Spleen (tissue), 7 donors: ENCODE data around the gene TAF4.

Experiments used
- CTCF ChIP-seq, 11 experiments: fragments of 200-600 bp in 7 of 11; fragments of 450-650 bp in 4 of 11; sonication (generic) in 4 of 11; IDR thresholded peaks in 8 of 11; conservative IDR thresholded peaks in 3 of 11; 1 replicate in 7 of 11; 2 replicates in 4 of 11; pipeline versions ENCODE4 v1.4.0 to v1.8.0; 2016 to 2021; ENCODE audit warnings: antibody characterized with exemption in 11 of 11, inconsistent platforms in 4 of 11, mild to moderate bottlenecking in 1 of 11
- POLR2A ChIP-seq, 3 donors: fragments of 450-650 bp; IDR thresholded peaks; one replicate each; pipeline ENCODE4 v1.5.1; 2017; ENCODE audit warnings: antibody characterized with exemption in 3 of 3, mild to moderate bottlenecking in 1 of 3
- donor health status: DM: no; HTN: no; CAD: no; lungs with moderate emphysema.
- donor health status: DM: no; HTN: no; CAD: no.
- donor health status: DM: no; HTN: no; CAD: no.

- TF ChIP-seq CTCF (IDR thresholded peaks at IDR 0.05 in 8 of 11, conservative IDR thresholded peaks at IDR 0.05 in 3 of 11), result no peak
- no peak for TF ChIP-seq POLR2A (IDR thresholded peaks at IDR 0.05)
Measured at GRCh38 chr20:61969806-61970205, 95.9 kb downstream of the TAF4 start.
